ENCODE measurements around the gene ABCC9. TPM values are rescaled to one million over a fixed set of nuclear protein-coding genes. Genes with fewer than 3 reads are reported as not detected.

ABCC9 gene
- total RNA-seq, 1 experiment from 2014 or later = not detected

GRCh38 chr12:21759737-21760136 is 181.5 kb downstream of the ABCC9 start:
- H3K27ac ChIP-seq (ENCODE audit: insufficient read length, low read depth, low read length) = no peak overlapping the region
- no peak overlapping the region for H4K91ac ChIP-seq (ENCODE audit: insufficient read length, low read depth, low read length)
- no peak overlapping the region for H2AK5ac ChIP-seq (ENCODE audit: insufficient read length, low read length)
- no peaks in the 10 kb centered on the region for H3K9me3 ChIP-seq (ENCODE audit: control insufficient read depth, low read depth, low read length)
- no peak overlapping the region for H3K18ac ChIP-seq (ENCODE audit: insufficient read length, low read depth, low read length)
- Mint-ChIP-seq H3K9me3 (no peaks in the 10 kb centered on the region), H3K27ac (no peak overlapping the region), H3K4me1 (no peaks in the 10 kb centered on the region), H3K36me3 (ENCODE audit: insufficient read depth in 1 of 3, low read depth in 3 of 3) (no peaks in the 10 kb centered on the region), H3K4me3 (no peak overlapping the region), H3K27me3 (ENCODE audit: low read depth) (no peaks in the 10 kb centered on the region; the same call in 1 of the 2 replicates)
- H4K5ac ChIP-seq (ENCODE audit: insufficient read length, low read depth, low read length) = no peak overlapping the region
- no peak overlapping the region for H3K23ac ChIP-seq (ENCODE audit: insufficient read length, low read depth, low read length)
- H2BK5ac ChIP-seq (ENCODE audit: insufficient read length, low read length) = no peak overlapping the region
- H2BK20ac ChIP-seq (ENCODE audit: low read depth, low read length, poor library complexity, severe bottlenecking) = no peak overlapping the region
- H3K23me2 ChIP-seq (ENCODE audit: insufficient read length, low read depth, low read length, poor library complexity, severe bottlenecking) = no peaks in the 10 kb centered on the region
- H3K79me2 ChIP-seq (ENCODE audit: insufficient read depth, low read length) = no peaks in the 10 kb centered on the region
- no peaks in the 10 kb centered on the region for H3K79me1 ChIP-seq (ENCODE audit: insufficient read depth, low read depth, low read length, poor library complexity, severe bottlenecking)
- H3K4me2 ChIP-seq (ENCODE audit: insufficient read depth, insufficient read length, low read length) = no peak overlapping the region
- H3K56ac ChIP-seq (ENCODE audit: insufficient read length, low read depth, low read length) = no peak overlapping the region
- no peak overlapping the region for H3K4ac ChIP-seq (ENCODE audit: low read depth, low read length)
- H3K14ac ChIP-seq (ENCODE audit: insufficient read depth, low read length) = no peak overlapping the region
- WGBS (ENCODE audit: extremely low coverage, insufficient read length, low lambda C conversion rate) = no CpG with 5 or more reads among the region's 5 CpGs
- H2BK120ac ChIP-seq (ENCODE audit: low read depth, low read length, poor library complexity, severe bottlenecking) = no peak overlapping the region
- H2BK12ac ChIP-seq (ENCODE audit: insufficient read length, low read depth, low read length) = no peak overlapping the region
- H3K4me1 ChIP-seq (ENCODE audit: insufficient read depth, low read length) = no peaks in the 10 kb centered on the region; the same call in 1 of the 2 replicates
- no peak overlapping the region for H4K8ac ChIP-seq (replicated peaks; ENCODE audit: insufficient read length, low read depth, low read length)
- no peak overlapping the region for H3K9ac ChIP-seq (ENCODE audit: extremely low read depth, insufficient read length, low read length)
- H3K27me3 ChIP-seq (ENCODE audit: insufficient read depth, low read length) = no peaks in the 10 kb centered on the region
- H2BK15ac ChIP-seq (ENCODE audit: low read depth, low read length) = no peak overlapping the region
- H3T11ph ChIP-seq (ENCODE audit: low read length) = no peak overlapping the region
- no peak for TF ChIP-seq CTCF (conservative IDR thresholded peaks at IDR 0.05)
- no peak for DNase-seq
- no peak overlapping the region for H2AFZ ChIP-seq (ENCODE audit: low read length)
- H4K20me1 ChIP-seq (ENCODE audit: control insufficient read depth, insufficient read depth, insufficient read length) = no peaks in the 10 kb centered on the region

All from H9 (cell line).